Tibial nerve (tissue), 4 donors: ENCODE measurements around the gene TNRC18.

Source experiments
- CTCF ChIP-seq, 5 experiments: fragments of 200-600 bp in 3 of 5; fragments of 450-650 bp in 2 of 5; sonication (generic) in 3 of 5; IDR thresholded peaks; one replicate each; pipeline ENCODE4 v1.5.1; 2016 to 2019; ENCODE audit warnings: antibody characterized with exemption in 5 of 5, mild to moderate bottlenecking in 3 of 5, moderate library complexity in 2 of 5
- EP300 ChIP-seq, 2 donors: sonication (generic); formaldehyde crosslinking; IDR thresholded peaks; one replicate each; pipeline ENCODE4 v1.6.1; 2017; ENCODE audit warnings: antibody characterized with exemption in 2 of 2, mild to moderate bottlenecking in 1 of 2
- POLR2A ChIP-seq, 2 donors: fragments of 450-650 bp; IDR thresholded peaks; one replicate each; pipeline ENCODE4 v1.6.1; 2017; ENCODE audit warnings: antibody characterized with exemption in 2 of 2, mild to moderate bottlenecking in 2 of 2, moderate library complexity in 2 of 2

GRCh38 chr7:5395246-5395645, 28.4 kb downstream of the TNRC18 start:
- TF ChIP-seq POLR2A (IDR thresholded peaks at IDR 0.05), result no peak
- TF ChIP-seq CTCF (IDR thresholded peaks at IDR 0.05), result no peak
- TF ChIP-seq EP300 (IDR thresholded peaks at IDR 0.05), result no peak
